ENCODE data around the gene MRGPRF.

Gene MRGPRF, protein sequence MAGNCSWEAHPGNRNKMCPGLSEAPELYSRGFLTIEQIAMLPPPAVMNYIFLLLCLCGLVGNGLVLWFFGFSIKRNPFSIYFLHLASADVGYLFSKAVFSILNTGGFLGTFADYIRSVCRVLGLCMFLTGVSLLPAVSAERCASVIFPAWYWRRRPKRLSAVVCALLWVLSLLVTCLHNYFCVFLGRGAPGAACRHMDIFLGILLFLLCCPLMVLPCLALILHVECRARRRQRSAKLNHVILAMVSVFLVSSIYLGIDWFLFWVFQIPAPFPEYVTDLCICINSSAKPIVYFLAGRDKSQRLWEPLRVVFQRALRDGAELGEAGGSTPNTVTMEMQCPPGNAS

GRCh38 chr11:69013009-69013951 lies at the start of gene MRGPRF:
TSS of gene MRGPRF (minus strand) at chr11:69013246. CDS start at chr11:69009901, 3,345 bp downstream.
- H3K4me3 ChIP-seq (replicated peaks; ENCODE audit: low read depth, low read length), result peak within 1 kb of the TSS; percentile 40
- TF ChIP-seq CTCF (IDR thresholded peaks at IDR 0.05; ENCODE audit: low read length, missing control alignments), result peak; percentile 52

GRCh38 chr11:69062169-69062855 lies 49.3 kb upstream of the MRGPRF start:
- no peak for DNase-seq (ENCODE audit: low read depth)
- no peak overlapping the region for H3K4me3 ChIP-seq (replicated peaks; ENCODE audit: low read depth, low read length)
- TF ChIP-seq CTCF (IDR thresholded peaks at IDR 0.05; ENCODE audit: low read length, missing control alignments), result no peak

More at GRCh38 chr11:69013009-69013951, at the start of gene MRGPRF:
- DNase-seq (ENCODE audit: low read depth), result peak; percentile 53

GRCh38 chr11:69061713-69062053 lies 48.6 kb upstream of the MRGPRF start:
- DNase-seq (ENCODE audit: low read depth), result no peak
- no peak overlapping the region for H3K4me3 ChIP-seq (replicated peaks; ENCODE audit: low read depth, low read length)
- TF ChIP-seq CTCF (IDR thresholded peaks at IDR 0.05; ENCODE audit: low read length, missing control alignments), result no peak

- no peak for DNase-seq (ENCODE audit: low read depth)
- TF ChIP-seq CTCF (IDR thresholded peaks at IDR 0.05; ENCODE audit: low read length, missing control alignments), result no peak
- H3K4me3 ChIP-seq (replicated peaks; ENCODE audit: low read depth, low read length), result no peak overlapping the region
Observed at GRCh38 chr11:69060806-69061712, 48.0 kb upstream of the MRGPRF start.

DNA sequence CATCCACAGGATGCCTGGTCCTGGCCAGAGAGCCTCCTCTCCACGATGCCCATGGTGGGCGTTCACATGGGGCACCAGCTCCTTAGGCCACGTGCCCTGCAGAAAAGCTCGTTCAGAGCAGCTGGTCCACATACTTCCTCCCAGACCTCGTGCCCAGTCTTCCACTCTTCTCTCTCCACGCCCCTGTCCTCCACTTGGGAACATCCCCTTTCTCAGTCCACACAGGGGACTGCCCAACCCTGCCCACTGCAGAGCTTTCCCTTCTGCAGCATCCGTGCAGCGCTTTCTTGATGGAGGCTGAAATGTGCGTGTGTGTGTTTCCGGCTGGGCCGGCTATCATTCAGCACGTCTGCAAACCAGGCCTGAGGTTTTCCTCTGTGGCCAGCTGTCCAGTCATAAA lies 46.9 kb upstream of the MRGPRF start:
- no peak for TF ChIP-seq CTCF (IDR thresholded peaks at IDR 0.05; ENCODE audit: low read length, missing control alignments)
- DNase-seq (ENCODE audit: low read depth), result no peak
- H3K4me3 ChIP-seq (replicated peaks; ENCODE audit: low read depth, low read length), result no peak overlapping the region

DNA sequence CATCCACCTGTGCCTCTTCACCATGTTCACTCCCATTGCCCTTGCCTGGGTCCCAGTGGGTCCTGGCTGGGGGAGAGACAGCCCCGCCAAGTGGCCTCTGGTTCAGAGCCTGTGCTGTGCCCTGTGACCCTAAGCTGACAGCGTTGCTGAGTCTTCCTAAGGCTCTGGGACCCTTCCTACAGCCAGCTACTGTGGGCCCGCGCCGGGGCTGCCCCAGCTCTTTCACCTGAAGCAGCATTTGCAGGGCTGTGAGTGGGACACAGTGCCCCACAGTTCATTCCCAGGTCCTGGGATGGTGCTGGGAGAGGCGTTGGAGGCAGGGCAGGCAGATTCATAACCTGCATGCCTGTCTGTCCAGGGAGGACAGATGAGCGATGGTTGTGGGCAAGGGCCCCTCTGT lies 46.4 kb upstream of the MRGPRF start:
- no peak for TF ChIP-seq CTCF (IDR thresholded peaks at IDR 0.05; ENCODE audit: low read length, missing control alignments)
- H3K4me3 ChIP-seq (replicated peaks; ENCODE audit: low read depth, low read length), result no peak overlapping the region
- DNase-seq (ENCODE audit: low read depth), result no peak
